Measurements from ENCODE around the gene MARVELD1.

DNA sequence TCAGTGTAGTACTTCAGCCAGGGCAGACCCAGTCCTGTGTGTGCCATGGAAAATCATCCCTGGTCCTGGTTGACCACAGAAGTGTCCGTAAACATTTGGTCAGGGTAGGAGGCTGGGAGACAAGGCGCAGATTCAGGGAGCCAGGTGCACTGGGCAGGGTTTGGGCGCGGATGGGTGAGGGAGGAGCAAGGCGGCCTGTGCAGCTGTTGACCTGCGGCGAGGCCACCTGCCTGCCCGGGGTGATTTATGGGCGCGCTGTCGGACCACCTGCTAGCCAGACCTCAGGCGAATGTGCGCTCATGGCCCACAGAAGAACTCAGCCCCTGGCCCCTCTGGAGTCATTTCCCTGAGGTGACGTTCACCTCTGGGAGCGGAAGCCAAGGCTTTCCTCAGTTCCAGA lies 51.7 kb downstream of the MARVELD1 start:
- TF ChIP-seq CTCF (IDR thresholded peaks at IDR 0.05; ENCODE audit: low read length) (no peak), EZH2 (IDR thresholded peaks at IDR 0.05; ENCODE audit: borderline replicate concordance, low read length) (no peak)
